ENCODE data around the gene KCNJ11. TPM values are rescaled to one million over a fixed set of nuclear protein-coding genes. Genes with fewer than 3 reads are reported as not detected.

Gene KCNJ11
- total and polyA plus RNA-seq, 2 of the 13 experiments (the other 11 are each of a cell fraction or from before 2014, with no cell fraction given), result 0.38 to 1.6 TPM

- TF ChIP-seq NR2C2 (CRISPR knock-in tag; IDR thresholded peaks at IDR 0.05; ENCODE audit: borderline replicate concordance) (peak; percentile 47; the same call in 1 of the 2 replicates), TBP (CRISPR knock-in tag; IDR thresholded peaks at IDR 0.05) (no peak), PCBP2 (optimal IDR thresholded peaks at IDR 0.05; ENCODE audit: low read depth, low read length, poor library complexity, severe bottlenecking) (no peak), USF2 (IDR thresholded peaks at IDR 0.05; ENCODE audit: low read depth, low read length) (no peak), USF2 (CRISPR knock-in tag; IDR thresholded peaks at IDR 0.05; ENCODE audit: borderline replicate concordance) (no peak), POGK (CRISPR knock-in tag; conservative IDR thresholded peaks at IDR 0.05) (peak; percentile 88), PAF1 (CRISPR knock-in tag; IDR thresholded peaks at IDR 0.05) (0 out of 2 replicates have a peak, but pooled peaks have one; percentile 49), ZMYM4 (CRISPR knock-in tag; IDR thresholded peaks at IDR 0.05) (peak; percentile 86), ETS1 (CRISPR knock-in tag; IDR thresholded peaks at IDR 0.05) (no peak), GPBP1L1 (CRISPR knock-in tag; IDR thresholded peaks at IDR 0.05) (no peak), TBL1XR1 (IDR thresholded peaks at IDR 0.05; ENCODE audit: borderline replicate concordance, low read length, partially characterized antibody) (no peak), HDAC6 (IDR thresholded peaks at IDR 0.05; ENCODE audit: low read depth, low read length) (no peak), SALL2 (CRISPR knock-in tag; IDR thresholded peaks at IDR 0.05) (no peak; the same call in 1 of the 2 replicates), POLR2G (IDR thresholded peaks at IDR 0.05; ENCODE audit: low read depth, low read length) (peak; percentile 83), HIVEP1 (CRISPR knock-in tag; IDR thresholded peaks at IDR 0.05) (peak; percentile 80), MIER3 (CRISPR knock-in tag; IDR thresholded peaks at IDR 0.05; ENCODE audit: borderline replicate concordance) (peak; percentile 12; the same call in 1 of the 2 replicates), TP53 (CRISPR knock-in tag; conservative IDR thresholded peaks at IDR 0.05) (no peak; the same call in 1 of the 2 replicates), ZNF746 (CRISPR knock-in tag; IDR thresholded peaks at IDR 0.05) (peak; percentile 81; the same call in 1 of the 2 replicates), TEAD3 (CRISPR knock-in tag; optimal IDR thresholded peaks at IDR 0.05; ENCODE audit: borderline replicate concordance) (no peak), NFYC (CRISPR knock-in tag; IDR thresholded peaks at IDR 0.05) (peak; percentile 33; the same call in 1 of the 2 replicates), ZNF414 (CRISPR knock-in tag; IDR thresholded peaks at IDR 0.05) (no peak), ATF3 (CRISPR knock-in tag; IDR thresholded peaks at IDR 0.05) (no peak; the same call in 1 of the 2 replicates)
These were observed 35.3 kb downstream of the KCNJ11 start (continued) for GRCh38 chr11:17352950-17353820.
